DOHH2 (cell line): ENCODE data around the gene SDHD.

Experiments
- H3F3A ChIP-seq: fragments of 200-600 bp; sonication (generic), shearing (Covaris generic); 2 replicates; pipeline ENCODE4 v1.6.0; 2016; ENCODE audit warnings: antibody characterized with exemption, mild to moderate bottlenecking; ENCODE audit not compliant: control insufficient read depth, insufficient read depth
- H3K27ac ChIP-seq: fragments of 200-600 bp; sonication (generic); 2 replicates; pipeline ENCODE4 v1.5.1; 2014; ENCODE audit warnings: low read depth, mild to moderate bottlenecking, low read length, moderate library complexity
- H3K27me3 ChIP-seq: fragments of 200-600 bp; sonication (generic); 2 replicates; pipeline ENCODE4 v1.6.1; 2014; ENCODE audit warnings: mild to moderate bottlenecking, low read length, mixed read lengths; ENCODE audit not compliant: control insufficient read depth
- H3K36me3 ChIP-seq: fragments of 200-600 bp; sonication (generic); 2 replicates; pipeline ENCODE4 v1.6.1; 2014; ENCODE audit warnings: mild to moderate bottlenecking, low read length, moderate library complexity, mixed read lengths; ENCODE audit not compliant: control insufficient read depth
- H3K4me1 ChIP-seq: fragments of 200-600 bp; sonication (generic); 2 replicates; pipeline ENCODE4 v1.6.1; 2014; ENCODE audit warnings: mild to moderate bottlenecking, low read length, mixed read lengths; ENCODE audit not compliant: control insufficient read depth
- H3K4me2 ChIP-seq: fragments of 200-600 bp; sonication (generic); 2 replicates; pipeline ENCODE4 v1.6.0; 2014; ENCODE audit warnings: mild to moderate bottlenecking, low read length, moderate library complexity
- H3K4me3 ChIP-seq: fragments of 200-600 bp; sonication (generic); 2 replicates; pipeline ENCODE4 v1.5.1; 2014; ENCODE audit warnings: mild to moderate bottlenecking, low read length, mixed read lengths
- H3K79me2 ChIP-seq: fragments of 200-600 bp; sonication (generic); 2 replicates; pipeline ENCODE4 v1.6.1; 2014; ENCODE audit warnings: mild to moderate bottlenecking, low read length, mixed read lengths; ENCODE audit not compliant: control insufficient read depth
- H3K9me2 ChIP-seq: fragments of 200-600 bp; sonication (generic); replicated peaks from 2 replicates; pipeline ENCODE4 v1.6.1; 2014; ENCODE audit warnings: mild to moderate bottlenecking, low read length, mixed read lengths; ENCODE audit not compliant: control insufficient read depth
- H3K9me3 ChIP-seq: fragments of 200-600 bp; sonication (generic); 2 replicates; pipeline ENCODE4 v1.6.1; 2014; ENCODE audit warnings: antibody characterized with exemption, low read length, mixed read lengths; ENCODE audit not compliant: control insufficient read depth, insufficient read depth
- H4K20me1 ChIP-seq: fragments of 200-600 bp; sonication (generic); 2 replicates; pipeline ENCODE4 v1.6.0; 2014; ENCODE audit warnings: low read depth, mild to moderate bottlenecking, antibody characterized with exemption, low read length, moderate library complexity; ENCODE audit not compliant: control insufficient read depth, insufficient read depth
- CTCF ChIP-seq: fragments of 200-600 bp; sonication (generic); IDR thresholded peaks from one replicate; pipeline ENCODE4 v1.5.1; 2014; ENCODE audit warnings: antibody characterized with exemption, mild to moderate bottlenecking, low read depth, low read length; ENCODE audit not compliant: poor library complexity, severe bottlenecking
- EZH2phosphoT487 ChIP-seq: fragments of 200-600 bp; sonication (generic); IDR thresholded peaks from 2 replicates; pipeline ENCODE4 v1.6.1; 2017; ENCODE audit warnings: borderline replicate concordance, mild to moderate bottlenecking, antibody characterized with exemption, low read length, moderate library complexity, mixed read lengths

The SDHD gene

GRCh38 chr11:112086422-112087191 is at the start of gene SDHD, which contains the start of gene TIMM8B:
Gene SDHD, plus strand, starts transcription at chr11:112086873. Its CDS starts 35 bp downstream, at chr11:112086908.
Gene TIMM8B, minus strand, starts transcription at chr11:112086756. Its CDS starts 33 bp downstream, at chr11:112086723.
- Histone ChIP-seq H3K4me3 (peak within 1 kb of the TSS; percentile 97), H3K27me3 (no peaks in the 10 kb centered on the region), H3F3A (peaks cover 23% of the 10 kb centered on the region), H3K4me2 (peak within 1 kb of the TSS; percentile 98), H4K20me1 (no peaks in the 10 kb centered on the region; the same call in 1 of the 2 replicates), H3K27ac (peak within 1 kb of the TSS; percentile 58), H3K36me3 (peaks cover 91% of the 10 kb centered on the region), H3K9me3 (no peaks in the 10 kb centered on the region), H3K79me2 (peaks cover 81% of the 10 kb centered on the region), H3K9me2 (no peaks in the 10 kb centered on the region), H3K4me1 (peaks cover 30% of the 10 kb centered on the region)
- TF ChIP-seq EZH2phosphoT487, result no peak
- TF ChIP-seq CTCF, result peak; percentile 39

GRCh38 chr11:112037527-112037926 is 49.1 kb upstream of the SDHD start:
- H3K36me3 ChIP-seq, result peaks cover 73% of the 10 kb centered on the region
- no peaks in the 10 kb centered on the region for H3K9me2 ChIP-seq
- H3K4me3 ChIP-seq, result no peak overlapping the region
- TF ChIP-seq CTCF, result no peak
- no peak overlapping the region for H3K27ac ChIP-seq
- H3K9me3 ChIP-seq, result no peaks in the 10 kb centered on the region
- no peaks in the 10 kb centered on the region for H3F3A ChIP-seq
- no peak overlapping the region for H3K4me2 ChIP-seq
- 0 out of 2 replicates have a peak, but pooled peaks cover 2% of the 10 kb centered on the region for H4K20me1 ChIP-seq
- no peaks in the 10 kb centered on the region for H3K4me1 ChIP-seq
- H3K79me2 ChIP-seq, result peaks cover 20% of the 10 kb centered on the region
- H3K27me3 ChIP-seq, result no peaks in the 10 kb centered on the region

- H3K4me3 ChIP-seq, result no peak overlapping the region
- H3K79me2 ChIP-seq, result peaks cover 23% of the 10 kb centered on the region
- no peaks in the 10 kb centered on the region for H3K4me1 ChIP-seq
- no peaks in the 10 kb centered on the region for H3K9me3 ChIP-seq
- peaks cover 16% of the 10 kb centered on the region for H3F3A ChIP-seq
- no peak overlapping the region for H3K4me2 ChIP-seq
- no peaks in the 10 kb centered on the region for H3K9me2 ChIP-seq
- H3K27me3 ChIP-seq, result no peaks in the 10 kb centered on the region
- TF ChIP-seq EZH2phosphoT487, result no peak
- no peak for TF ChIP-seq CTCF
- H4K20me1 ChIP-seq, result 0 out of 2 replicates have a peak, but pooled peaks cover 2% of the 10 kb centered on the region
- no peak overlapping the region for H3K27ac ChIP-seq
- peaks cover 88% of the 10 kb centered on the region for H3K36me3 ChIP-seq
These were observed 44.3 kb upstream of the SDHD start for GRCh38 chr11:112042161-112042960.
